ENCODE results near the gene TGFBR1.

DNA sequence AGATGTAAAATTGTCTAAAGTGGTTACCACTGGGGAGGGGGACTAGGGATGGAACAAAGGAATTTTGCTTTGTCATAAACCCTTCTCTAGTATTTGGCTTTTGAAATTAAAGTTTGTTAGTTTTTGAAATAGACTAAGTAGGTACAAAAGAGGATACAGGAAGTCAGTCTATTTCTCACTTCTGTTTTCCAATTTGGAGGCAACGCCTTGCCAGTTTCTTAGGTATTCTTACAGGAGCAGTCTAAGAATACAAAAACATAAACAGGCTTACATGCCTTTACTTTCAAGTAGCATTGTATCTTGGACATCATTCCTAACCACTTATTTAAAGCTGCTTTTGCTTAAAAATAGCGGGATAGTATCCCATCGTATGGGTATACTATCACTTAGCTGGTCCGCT lies 82.4 kb downstream of the TGFBR1 start:
- TF ChIP-seq, protein P1, sequence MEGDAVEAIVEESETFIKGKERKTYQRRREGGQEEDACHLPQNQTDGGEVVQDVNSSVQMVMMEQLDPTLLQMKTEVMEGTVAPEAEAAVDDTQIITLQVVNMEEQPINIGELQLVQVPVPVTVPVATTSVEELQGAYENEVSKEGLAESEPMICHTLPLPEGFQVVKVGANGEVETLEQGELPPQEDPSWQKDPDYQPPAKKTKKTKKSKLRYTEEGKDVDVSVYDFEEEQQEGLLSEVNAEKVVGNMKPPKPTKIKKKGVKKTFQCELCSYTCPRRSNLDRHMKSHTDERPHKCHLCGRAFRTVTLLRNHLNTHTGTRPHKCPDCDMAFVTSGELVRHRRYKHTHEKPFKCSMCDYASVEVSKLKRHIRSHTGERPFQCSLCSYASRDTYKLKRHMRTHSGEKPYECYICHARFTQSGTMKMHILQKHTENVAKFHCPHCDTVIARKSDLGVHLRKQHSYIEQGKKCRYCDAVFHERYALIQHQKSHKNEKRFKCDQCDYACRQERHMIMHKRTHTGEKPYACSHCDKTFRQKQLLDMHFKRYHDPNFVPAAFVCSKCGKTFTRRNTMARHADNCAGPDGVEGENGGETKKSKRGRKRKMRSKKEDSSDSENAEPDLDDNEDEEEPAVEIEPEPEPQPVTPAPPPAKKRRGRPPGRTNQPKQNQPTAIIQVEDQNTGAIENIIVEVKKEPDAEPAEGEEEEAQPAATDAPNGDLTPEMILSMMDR (IDR thresholded peaks at IDR 0.05; ENCODE audit: insufficient read depth, low read length, poor library complexity, severe bottlenecking) = no peak
- TF ChIP-seq EZH2phosphoT487 (conservative IDR thresholded peaks at IDR 0.05; ENCODE audit: low read length) = no peak

All from SU-DHL-6 (cell line).